ENCODE data around the gene ZNF117. TPM values are rescaled to one million over a fixed set of nuclear protein-coding genes. Genes with fewer than 3 reads are reported as not detected.
A peak's percentile ranks its signal among the peaks of the same experiment; 100 is the strongest.
"Not testable (repeated sequence)": the region's sequence is repeated elsewhere in the genome, so short reads cannot be mapped to it uniquely, and the experiment has no call there.

ZNF117 gene
- total RNA-seq, 2 donors from 2014 or later, result 9.2 to 16.9 TPM

DNA sequence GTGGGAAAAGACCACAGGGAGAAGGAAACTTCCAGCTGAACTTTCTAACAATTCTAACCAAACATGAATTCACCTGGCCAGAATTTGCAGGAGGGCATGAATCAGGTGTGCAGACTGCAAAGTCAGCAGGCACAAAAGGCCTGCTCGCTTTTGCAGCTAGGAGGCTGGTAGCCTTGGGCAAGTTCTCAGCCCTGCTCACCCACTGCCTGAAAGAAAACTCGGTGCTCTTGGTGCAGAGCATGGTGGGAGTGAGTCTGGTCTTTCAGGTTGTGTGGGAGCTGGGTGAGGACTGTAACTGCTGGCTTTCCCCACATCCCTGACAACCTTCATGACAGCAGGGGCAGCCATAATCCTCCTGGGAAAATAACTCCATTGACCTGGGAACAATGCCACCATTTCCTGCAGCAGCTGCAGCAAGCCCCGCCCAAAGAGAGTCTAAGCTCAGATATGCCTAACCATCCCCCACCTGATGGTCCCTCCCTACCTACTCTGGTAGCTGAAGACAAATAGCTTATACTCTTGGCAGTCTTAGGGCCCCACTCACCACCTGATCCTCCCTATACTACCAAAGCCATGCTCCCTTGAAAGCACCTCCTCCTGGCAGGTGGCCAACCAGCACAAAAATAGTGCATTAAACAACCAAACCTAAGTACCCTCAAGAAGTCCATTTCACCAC, 31.6 kb downstream of the ZNF117 start:
- Histone ChIP-seq H3K4me1 (ENCODE audit: control insufficient read depth in 1 of 2, low read depth in 2 of 2) (no peaks in the 10 kb centered on the region), H3K9me3 (no peaks in the 10 kb centered on the region), H3K36me3 (no peaks in the 10 kb centered on the region), H3K27me3 (replicated peaks; ENCODE audit: insufficient read depth) (no peaks in the 10 kb centered on the region), H3K4me3 (no peak overlapping the region), H3K27ac (no peak overlapping the region)
- no peak for ATAC-seq (ENCODE audit: insufficient number of reproducible peaks, low FRiP score, low read depth)
- TF ChIP-seq, protein P1, sequence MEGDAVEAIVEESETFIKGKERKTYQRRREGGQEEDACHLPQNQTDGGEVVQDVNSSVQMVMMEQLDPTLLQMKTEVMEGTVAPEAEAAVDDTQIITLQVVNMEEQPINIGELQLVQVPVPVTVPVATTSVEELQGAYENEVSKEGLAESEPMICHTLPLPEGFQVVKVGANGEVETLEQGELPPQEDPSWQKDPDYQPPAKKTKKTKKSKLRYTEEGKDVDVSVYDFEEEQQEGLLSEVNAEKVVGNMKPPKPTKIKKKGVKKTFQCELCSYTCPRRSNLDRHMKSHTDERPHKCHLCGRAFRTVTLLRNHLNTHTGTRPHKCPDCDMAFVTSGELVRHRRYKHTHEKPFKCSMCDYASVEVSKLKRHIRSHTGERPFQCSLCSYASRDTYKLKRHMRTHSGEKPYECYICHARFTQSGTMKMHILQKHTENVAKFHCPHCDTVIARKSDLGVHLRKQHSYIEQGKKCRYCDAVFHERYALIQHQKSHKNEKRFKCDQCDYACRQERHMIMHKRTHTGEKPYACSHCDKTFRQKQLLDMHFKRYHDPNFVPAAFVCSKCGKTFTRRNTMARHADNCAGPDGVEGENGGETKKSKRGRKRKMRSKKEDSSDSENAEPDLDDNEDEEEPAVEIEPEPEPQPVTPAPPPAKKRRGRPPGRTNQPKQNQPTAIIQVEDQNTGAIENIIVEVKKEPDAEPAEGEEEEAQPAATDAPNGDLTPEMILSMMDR (IDR thresholded peaks at IDR 0.05), result no peak
- DNase-seq (ENCODE audit: low spot score), result no peak

DNA sequence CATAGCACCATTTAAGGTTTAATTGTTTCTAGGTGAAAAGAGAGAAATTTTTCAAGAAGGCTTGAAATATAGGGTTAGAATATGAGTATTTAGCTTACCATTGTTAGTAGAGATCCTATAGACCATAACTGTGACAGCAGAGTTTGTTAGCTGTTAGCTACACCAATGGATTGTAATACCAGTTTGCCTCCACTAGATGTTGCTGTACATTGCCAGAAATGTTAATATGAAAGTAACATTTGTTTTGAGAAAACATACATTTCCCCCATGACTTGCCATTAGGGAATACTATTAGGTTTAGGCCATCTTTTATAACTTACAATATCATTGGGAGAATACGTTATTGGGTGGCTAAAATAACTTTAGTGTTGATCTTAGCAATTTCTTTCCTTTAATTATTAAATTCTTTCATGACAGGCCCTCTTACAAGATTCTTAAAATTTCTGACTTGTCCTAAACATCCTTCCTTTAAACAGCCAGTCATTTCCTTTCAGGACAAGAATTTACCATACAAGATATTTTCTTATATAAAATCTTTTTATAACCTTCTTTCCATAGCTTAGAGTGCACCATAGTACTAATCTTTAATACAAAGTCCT, 39.5 kb downstream of the ZNF117 start:
- Histone ChIP-seq H3K36me3 (no peaks in the 10 kb centered on the region), H3K27ac (no peak overlapping the region), H3K4me3 (no peak overlapping the region), H3K27me3 (replicated peaks; ENCODE audit: insufficient read depth) (peaks cover 3% of the 10 kb centered on the region), H3K4me1 (ENCODE audit: control insufficient read depth in 1 of 2, low read depth in 2 of 2) (peaks cover 8 to 12% of the 10 kb centered on the region in 2 donors), H3K9me3 (no peaks in the 10 kb centered on the region)
- DNase-seq (ENCODE audit: low spot score) (no peak), ATAC-seq (ENCODE audit: insufficient number of reproducible peaks, low FRiP score, low read depth) (peak; percentile 65)
- TF ChIP-seq, protein P1 (IDR thresholded peaks at IDR 0.05), result peak; percentile 83

DNA sequence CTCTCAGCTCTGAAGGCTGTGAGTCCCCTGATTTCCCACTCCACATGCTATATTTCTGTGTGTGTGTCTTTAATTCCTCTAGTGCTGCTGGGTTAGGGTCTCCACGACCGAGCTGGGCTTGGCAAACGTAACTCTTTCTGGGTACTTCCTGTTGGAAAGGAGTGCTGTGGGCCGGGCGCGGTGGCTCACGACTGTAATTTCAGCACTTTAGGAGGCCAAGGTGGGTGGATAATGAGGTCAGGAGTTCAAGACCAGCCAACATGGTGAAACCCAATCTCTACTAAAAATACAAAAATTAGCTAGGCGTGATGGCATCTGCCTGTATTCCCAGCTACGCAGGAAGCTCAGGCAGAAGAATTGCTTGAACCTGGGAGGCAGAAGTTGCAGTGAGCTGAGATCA, 40.2 kb downstream of the ZNF117 start:
- ATAC-seq (ENCODE audit: insufficient number of reproducible peaks, low FRiP score, low read depth); H3K27ac ChIP-seq; H3K36me3 ChIP-seq; H3K27me3 ChIP-seq (replicated peaks; ENCODE audit: insufficient read depth); DNase-seq (ENCODE audit: low spot score); H3K4me3 ChIP-seq; H3K9me3 ChIP-seq: not testable (repeated sequence)
- peaks cover 8 to 12% of the 10 kb centered on the region in 2 donors for H3K4me1 ChIP-seq (ENCODE audit: control insufficient read depth in 1 of 2, low read depth in 2 of 2)

DNA sequence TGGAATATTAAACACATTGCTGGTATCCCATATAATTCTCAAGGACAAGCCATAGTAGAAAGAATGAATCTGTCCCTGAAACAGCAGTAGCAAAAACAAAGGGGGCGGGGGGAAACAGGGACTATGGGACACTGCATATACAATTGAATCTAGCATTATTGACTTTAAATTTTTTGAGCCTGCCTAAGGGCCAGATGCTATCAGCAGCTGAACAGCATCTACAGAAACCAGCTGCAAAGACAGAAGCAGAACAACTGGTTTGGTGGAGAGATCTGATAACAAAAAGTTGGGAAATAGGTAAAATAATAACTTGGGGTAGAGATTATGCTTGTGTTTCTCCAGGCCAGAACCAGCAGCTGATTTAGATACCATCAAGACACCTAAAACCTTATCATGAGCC, 42.1 kb downstream of the ZNF117 start:
- not testable (repeated sequence) for H3K36me3 ChIP-seq; H3K27me3 ChIP-seq (replicated peaks; ENCODE audit: insufficient read depth); ATAC-seq (ENCODE audit: insufficient number of reproducible peaks, low FRiP score, low read depth); H3K9me3 ChIP-seq; DNase-seq (ENCODE audit: low spot score); H3K27ac ChIP-seq; H3K4me3 ChIP-seq
- peaks cover 8 to 12% of the 10 kb centered on the region in 2 donors for H3K4me1 ChIP-seq (ENCODE audit: control insufficient read depth in 1 of 2, low read depth in 2 of 2)

DNA sequence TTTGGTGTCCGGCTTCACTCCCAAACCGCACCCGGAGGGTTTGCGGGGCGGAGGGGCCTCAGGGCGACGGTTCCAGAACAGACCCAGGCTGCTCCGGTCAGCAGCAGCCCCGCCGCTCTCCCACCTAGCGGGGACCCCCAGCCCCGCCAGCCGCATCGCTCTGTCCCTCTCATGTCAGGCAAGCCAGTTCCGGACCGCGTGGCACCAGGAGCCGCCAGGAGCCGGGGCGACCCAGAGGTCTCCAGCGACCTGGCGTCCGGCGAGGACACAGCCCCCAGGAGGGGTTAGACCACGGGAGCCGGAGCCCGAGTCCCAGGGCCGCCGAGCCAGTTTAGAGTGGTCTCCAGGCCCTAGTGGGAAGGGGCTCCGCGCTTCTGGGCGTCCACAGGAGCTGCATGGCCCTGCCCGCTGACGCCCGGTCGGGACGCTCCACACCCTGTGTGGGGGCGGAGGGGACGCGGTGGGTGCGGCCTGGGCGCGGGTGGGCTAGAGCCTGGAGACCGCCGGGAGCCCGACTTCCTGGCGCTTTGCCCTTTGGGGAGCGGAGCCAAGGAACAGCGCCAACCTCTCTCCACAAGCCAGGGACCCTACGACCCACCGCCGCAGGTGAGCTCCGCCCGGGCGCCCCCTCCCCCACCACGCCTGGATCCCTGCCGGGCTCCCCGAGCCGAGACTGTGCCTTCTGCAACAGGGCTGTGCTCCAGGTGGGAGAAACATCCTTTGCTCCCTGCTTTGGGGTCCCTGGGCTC, 43.4 kb downstream of the ZNF117 start:
- DNase-seq (ENCODE audit: low spot score), result no peak
- ATAC-seq (ENCODE audit: insufficient number of reproducible peaks, low FRiP score, low read depth), result no peak
- Histone ChIP-seq H3K27ac (no peak overlapping the region), H3K36me3 (no peaks in the 10 kb centered on the region), H3K27me3 (replicated peaks; ENCODE audit: insufficient read depth) (peaks cover 3% of the 10 kb centered on the region), H3K9me3 (no peaks in the 10 kb centered on the region), H3K4me3 (peak overlapping the region; percentile 62), H3K4me1 (ENCODE audit: control insufficient read depth in 1 of 2, low read depth in 2 of 2) (peaks cover 8 to 12% of the 10 kb centered on the region in 2 donors)
- TF ChIP-seq, protein P1 (IDR thresholded peaks at IDR 0.05), result no peak

DNA sequence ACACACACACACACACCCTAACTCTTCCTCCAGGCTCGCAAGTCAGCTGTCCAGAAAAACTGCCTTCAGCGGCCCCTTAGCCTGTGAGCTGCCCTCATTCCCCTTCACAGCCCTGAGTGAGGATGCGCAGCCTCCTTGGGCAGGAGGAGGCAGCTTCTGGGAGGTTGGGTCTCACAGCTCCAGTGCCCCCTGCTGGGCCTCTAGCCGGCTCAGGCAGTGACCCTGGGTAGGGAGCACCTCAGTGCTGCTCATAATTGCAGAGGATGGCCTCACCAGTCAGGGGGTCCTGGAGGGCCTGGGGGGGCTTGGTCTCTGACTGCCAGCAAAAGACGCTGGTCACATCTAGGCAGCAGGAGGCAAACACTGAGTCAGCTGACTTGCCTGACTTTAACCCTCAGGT, 44.1 kb downstream of the ZNF117 start:
- ATAC-seq (ENCODE audit: insufficient number of reproducible peaks, low FRiP score, low read depth), result no peak
- Histone ChIP-seq H3K27me3 (replicated peaks; ENCODE audit: insufficient read depth) (peaks cover 3% of the 10 kb centered on the region), H3K4me3 (peak overlapping the region; percentile 62), H3K4me1 (ENCODE audit: control insufficient read depth in 1 of 2, low read depth in 2 of 2) (peaks cover 8 to 12% of the 10 kb centered on the region in 2 donors), H3K27ac (no peak overlapping the region), H3K36me3 (no peaks in the 10 kb centered on the region), H3K9me3 (no peaks in the 10 kb centered on the region)
- DNase-seq (ENCODE audit: low spot score), result no peak
- TF ChIP-seq, protein P1 (IDR thresholded peaks at IDR 0.05), result no peak

Measured in thoracic aorta (tissue), 2 donors.